GM21526 (cell line): ENCODE measurements around the gene ADO.

Experiments
- ATAC-seq: cut with Tn5 transposase; IDR thresholded peaks from one replicate; pipeline ENCODE4 v1.9.1; 2021; ENCODE audit warnings: moderate library complexity; ENCODE audit not compliant: unreplicated experiment, low FRiP score

The ADO gene

DNA sequence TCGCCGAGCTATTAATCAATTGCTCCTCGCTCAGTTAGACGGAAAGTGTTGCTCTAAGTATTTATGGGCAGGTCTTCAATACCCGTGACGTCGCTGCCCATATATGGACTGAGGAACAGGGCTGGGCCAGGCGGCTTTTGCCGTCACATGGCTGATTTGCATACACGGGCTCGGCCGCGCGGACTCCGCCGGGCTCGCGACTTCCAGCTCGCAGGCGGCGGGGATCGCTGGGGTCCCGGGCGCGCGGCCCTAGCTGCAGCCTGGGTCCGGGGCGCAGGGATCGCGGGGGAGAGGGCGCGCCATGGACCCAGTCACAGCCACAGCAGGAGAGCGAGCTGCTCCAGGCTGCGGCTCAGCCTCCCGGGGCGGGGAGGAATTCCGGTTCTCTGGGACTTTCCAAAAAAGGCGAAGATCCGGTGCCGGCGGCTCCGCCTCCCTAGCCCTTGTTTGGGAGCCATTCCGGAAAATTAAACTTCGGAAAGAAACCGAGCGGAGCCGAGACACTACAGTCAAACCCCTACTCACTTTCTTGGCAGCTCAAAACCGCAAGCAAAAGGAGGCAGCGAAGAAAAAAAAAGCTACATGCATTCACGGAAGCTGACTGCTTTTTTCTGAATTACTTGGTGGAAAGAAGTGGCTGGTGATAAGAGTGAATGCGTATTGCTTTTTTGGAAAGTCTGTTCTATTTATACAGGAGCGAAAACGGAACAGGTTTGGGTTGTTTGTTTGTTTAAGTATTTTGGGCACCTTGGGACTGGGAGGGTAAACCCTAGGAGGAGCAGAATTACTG lies 12.0 kb downstream of the ADO start, which contains the start of gene EGR2:
EGR2 (minus strand) TSS at position 36 of the 790 bp plus-strand sequence. CDS start 337 bp downstream, outside the sequence.
- peak; percentile 76 for ATAC-seq

DNA sequence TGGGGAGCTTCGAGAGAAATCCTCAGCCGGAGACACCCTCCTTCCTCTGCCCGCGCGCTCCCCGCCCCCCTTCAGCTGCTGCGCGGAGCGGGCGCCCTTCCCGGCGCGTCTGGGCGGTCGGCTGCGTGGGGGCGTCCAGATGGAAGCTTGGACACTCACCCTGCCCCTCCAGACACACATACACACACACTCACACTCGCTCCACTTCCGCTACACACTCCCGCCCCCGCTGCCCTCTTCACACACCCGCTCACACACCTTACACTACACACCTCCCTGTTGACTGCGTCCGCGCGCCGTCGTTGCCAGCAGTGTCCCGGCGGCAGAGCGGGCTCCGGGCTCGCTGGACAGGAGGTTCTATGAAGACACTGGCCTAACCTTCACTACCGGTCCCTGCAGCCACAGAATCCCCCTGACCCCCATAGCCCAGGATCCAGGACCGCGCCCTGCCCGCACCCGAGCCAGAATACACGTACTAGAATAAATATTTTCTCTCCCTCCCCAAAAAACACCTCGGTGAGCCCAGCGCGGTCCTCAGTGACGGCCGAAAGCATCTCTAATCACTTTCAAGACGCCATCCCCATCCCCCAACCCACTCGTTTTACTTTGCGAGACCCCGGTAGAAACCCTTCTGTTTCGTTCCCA lies 12.7 kb downstream of the ADO start:
- peak; percentile 19 for ATAC-seq

DNA sequence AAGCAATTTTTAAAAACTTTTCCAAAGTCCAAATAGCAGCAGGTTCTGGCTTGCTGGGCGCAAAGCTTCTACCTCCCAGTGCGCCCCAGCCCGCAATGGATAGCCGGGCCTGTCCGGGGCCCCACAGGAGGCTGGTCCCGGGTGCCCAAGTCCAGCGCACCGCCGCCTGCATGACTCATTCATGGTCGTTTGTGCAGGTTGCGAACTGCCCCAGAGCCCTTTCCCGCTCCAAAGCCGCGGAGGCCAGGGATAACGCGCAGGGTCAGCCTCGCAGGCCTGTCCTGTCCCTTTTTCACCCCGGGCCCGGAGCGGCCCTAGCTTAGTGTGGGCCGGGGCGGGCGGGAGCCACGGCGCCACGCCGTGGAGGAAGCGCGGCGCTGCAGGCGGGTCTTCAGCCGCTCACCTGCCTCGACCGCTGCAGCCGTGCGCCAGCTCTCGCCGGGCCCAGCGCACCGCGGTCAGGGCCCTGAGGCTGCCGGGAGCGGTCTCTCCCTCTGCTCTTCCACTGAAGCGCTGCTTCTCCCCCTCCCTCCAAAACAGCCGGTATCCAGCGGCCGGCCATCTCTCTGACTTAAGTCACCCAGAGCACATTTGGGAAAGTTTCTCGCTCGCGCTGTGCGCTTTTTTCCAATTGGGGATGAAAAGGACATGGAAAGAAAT lies 13.4 kb downstream of the ADO start:
- peak; percentile 33 for ATAC-seq

DNA sequence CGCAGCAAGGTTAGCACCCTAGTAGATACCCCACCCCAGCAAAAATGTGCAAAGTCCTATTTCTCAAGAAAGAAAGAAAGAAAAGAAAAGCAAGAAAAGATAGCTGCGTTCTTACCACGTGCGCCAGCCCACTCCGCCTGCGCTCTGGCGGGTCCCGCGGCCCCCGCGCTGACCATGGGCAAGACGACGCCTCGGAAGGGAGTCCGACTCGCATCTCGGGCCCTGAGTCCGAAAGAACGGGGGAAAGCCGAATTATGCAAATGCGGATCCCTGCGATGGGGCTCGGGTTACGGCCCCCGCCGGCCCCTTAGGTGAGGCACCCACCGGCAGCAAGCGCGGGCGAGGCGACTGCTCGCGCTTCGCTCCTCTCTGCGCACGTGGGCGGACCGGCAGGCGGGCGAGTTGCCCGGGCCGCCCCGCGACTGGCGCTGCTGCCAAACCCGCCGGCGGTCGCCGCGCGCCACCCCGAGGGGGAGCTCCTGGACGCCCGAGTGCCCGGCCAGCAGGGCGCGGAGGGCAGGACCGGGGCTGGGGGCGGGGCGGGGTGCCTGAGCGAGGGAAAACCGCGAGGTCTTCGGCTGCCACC lies 14.0 kb downstream of the ADO start:
- ATAC-seq, result no peak

DNA sequence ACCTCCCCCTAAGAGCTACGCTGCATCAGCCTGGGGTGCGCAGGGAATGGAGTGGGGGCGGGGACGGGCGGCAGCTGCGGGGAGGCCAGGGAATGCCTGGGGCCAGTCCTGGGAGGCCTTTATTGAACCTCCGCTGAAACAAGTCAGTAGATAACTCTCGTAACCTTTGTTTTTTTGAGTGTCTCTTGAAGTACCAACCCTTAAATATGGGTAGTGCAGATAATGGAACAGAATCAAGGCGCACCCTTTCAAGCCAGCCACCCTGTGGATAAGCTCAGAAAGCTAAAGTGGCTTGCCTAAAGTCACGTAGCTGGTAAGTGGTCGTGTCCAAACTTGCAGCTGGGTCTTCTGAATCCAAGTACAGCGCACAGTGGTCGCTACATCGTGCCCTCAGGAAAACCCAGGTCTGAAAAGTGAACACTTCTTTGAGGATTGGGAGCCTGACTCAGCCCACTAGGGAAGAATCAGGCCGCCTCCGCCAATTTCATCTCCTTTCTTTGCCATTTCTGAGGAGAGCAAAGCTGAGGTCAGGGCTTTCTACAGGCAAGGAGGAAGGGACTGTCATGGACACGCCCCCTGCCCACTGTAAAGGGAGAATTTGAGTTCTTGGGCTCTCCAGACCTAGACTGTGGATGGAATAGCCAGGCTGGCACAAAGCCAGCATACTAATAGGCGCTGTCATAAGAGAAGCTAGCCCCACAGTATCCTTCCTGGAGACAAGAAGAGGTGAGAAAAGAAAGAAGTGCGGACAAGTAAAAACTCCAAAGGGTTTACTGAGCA lies 14.8 kb downstream of the ADO start:
- ATAC-seq, result no peak

DNA sequence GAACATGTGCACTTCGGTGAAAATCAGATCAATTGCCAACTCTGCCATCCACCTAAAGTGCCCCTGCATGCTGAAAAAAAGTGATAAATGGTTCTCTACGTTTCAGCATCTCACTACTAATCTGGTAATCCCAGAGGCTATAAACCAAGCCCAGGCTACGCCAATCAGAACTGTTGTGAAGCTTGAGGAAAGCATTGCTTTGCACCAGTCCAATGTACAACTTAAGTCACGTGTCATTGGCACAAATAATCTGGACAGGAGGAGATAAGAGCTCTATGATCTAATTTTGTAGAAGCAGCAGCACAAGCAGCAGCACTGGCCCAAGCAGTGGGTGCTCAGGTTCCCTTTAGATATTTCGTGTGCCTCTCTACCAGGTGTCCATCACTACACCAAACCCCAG lies 16.1 kb downstream of the ADO start:
- no peak for ATAC-seq

DNA sequence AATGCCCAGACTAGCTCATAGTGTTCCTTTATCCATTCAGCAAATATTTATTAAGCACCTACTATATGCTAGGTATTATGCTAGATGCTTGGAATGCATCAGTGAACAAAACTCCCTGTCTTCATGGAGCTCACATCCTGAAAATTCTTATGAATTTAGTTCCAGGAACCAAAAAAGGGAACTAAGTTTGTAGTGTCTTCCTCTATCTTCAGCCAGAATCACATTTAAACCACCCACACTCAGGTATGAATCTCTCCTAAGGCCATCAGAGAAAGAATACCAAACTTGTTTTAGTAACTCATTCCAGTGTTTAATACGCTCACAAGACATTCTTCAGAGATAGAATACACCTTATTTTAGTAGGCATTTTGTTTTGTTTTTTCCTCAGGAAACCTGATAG lies 21.8 kb downstream of the ADO start:
- no peak for ATAC-seq

DNA sequence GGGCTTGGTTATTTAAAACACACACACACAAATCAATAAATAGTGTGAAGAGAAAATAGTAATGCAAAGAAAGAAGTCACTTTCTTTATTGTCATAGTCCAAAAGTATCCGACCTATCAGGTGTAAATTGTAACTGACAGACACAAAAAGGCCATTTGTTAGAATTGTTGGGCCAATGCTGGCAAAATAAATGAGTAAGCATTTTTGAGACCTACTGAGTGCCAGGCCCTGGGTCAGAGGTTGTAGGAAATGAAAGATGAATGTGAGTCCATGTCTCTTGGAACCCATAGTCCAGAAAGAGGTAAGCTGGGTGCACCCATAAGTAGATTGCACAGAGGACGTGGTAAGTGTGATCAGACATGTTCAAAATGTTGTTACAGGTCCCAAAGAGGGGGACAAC lies 25.1 kb downstream of the ADO start:
- ATAC-seq, result no peak

DNA sequence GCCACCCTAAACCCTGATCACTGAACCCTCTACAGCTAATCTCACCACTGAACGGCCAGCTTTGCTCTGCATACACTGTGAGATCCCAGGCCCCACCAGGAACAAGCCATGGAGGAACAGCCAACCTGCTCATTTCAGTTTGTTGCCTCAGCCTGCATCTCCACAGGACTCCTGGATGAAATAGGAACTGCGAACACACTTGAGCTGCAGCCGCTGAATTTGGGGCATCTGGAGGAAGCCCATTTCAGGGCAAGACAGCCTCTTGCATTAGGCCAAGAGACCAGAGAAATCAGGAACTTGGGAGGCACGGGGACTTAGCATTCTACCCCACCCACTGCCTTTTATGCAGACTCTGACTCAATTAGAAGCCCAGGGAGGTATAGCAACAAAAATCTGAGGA lies 26.2 kb downstream of the ADO start:
- ATAC-seq, result no peak

DNA sequence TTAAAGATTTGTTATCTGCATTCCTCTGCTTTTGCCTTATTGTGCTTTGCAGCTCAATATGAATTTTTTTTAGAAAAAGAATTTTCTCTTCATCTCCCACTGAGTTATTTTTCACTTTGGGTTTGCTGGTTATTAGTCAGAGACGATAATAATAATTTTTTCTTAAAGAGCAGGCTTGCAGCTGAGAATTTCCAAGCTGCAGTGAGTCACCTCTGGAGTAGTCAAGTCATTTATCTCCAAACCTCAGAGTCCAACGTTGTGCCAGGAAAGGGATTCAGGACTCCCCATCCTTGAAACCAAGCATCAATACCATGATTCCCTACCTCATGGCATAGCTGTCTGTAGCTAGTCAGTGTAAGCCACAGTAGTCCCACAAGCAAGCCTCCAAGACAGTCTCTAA lies 26.8 kb downstream of the ADO start:
- ATAC-seq, result no peak

DNA sequence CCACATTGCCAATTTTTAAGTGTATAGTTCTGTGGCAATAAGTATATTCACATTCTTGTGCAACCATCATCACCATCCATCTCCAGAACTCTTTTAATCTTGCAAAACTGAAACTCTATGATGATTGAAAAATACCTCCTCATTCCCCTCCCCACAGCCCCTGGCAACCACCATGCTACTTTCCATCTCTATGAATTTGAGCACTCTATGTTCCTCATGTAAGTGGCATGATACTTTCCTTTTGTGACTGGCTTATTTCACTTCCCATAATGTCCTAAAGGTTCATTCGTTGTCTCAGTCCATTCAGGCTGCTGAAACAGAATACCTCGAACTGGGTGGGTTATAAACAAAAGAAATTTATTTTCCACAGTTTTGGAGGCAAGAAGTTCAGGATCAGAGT lies 35.1 kb downstream of the ADO start:
- ATAC-seq, result no peak

DNA sequence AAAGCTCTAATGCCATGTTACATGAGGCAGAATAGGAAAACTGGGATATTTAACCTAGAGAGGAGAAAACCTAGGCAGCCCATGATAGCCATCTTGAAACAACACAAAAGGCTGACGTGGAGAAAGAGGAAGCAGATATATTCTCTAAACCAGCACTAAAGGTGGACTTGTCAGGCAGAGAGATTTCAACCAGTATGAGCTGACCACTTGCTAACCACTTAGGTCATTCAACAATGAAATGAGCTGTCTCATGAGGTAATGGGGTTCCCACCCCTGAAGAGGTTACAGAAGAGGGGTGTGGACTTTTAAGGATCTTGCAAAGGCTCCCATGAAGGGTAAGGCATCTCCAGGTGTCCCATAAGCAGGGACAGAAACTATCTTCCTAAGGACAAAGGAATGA lies 38.5 kb downstream of the ADO start:
- no peak for ATAC-seq

DNA sequence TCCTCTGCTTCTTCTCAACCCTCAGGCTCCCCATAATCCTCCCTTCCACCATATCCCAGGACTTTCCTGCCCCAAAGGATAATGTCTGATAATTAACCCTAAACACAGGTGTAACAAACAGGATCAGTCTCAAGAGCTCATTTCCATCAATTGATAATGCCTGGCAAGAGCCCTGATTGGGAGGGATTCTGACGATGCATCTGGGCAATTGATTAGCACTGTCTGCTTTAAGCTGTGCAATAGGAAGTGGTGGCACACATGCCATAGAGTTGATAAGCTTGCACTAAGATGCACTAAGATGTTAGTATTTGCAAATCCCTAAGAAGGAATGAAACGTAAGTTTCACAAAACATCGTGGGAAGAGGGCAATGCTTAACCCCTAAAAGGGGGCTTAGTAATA lies 39.1 kb downstream of the ADO start:
- no peak for ATAC-seq

DNA sequence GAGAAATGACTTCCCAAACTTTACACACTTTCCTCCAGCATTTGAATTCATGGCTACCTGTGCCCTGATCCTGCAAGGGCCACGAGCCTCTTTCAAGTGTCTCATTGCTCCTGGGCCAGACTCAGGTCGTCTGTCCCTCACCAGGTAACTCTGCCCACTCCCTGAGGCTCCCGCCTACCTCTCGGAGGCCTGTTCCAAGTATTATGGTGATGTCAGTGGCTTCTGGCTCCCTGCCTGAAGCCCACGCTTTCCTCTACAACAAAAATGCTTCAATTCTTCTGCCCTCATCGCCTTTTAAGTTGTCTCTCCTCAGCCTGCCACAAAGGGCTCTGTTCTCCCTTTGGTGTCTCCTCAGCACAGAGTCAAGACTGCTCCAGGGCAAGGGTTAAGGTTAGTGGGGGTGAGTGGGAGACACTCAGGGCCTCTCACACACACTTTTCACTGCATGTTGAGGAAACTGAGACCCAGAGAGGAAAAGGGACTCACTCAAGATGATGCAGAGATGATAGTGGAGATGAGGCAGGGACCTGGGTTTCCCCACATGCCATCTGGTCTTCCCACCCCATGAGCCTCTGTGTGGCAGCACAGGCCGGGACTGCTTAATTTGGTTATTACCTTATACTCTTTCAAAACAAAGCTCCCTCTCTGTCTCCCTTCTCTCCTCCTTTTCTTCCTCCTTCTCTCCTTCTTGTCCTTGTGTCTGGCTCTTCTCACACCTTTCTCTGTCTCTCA lies 39.9 kb downstream of the ADO start:
- no peak for ATAC-seq

DNA sequence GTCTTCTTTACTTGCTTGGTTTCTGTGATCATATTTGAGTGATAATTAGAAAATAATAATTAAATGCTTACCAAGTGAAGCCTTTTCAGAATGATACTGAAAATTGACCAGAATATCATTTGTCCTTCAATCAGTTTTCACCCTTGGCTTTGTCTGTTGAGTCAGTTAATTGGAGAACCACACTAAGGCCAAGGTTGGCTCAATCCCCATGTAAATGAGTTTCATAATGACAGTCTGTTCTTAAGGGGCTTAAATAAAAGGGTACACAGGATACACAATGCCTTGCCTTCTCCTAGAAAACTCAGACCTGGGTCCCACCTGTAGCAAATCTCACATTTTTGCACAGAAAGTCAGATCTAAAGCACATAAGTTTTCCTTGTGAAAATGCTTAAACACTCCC lies 42.9 kb downstream of the ADO start:
- no peak for ATAC-seq

DNA sequence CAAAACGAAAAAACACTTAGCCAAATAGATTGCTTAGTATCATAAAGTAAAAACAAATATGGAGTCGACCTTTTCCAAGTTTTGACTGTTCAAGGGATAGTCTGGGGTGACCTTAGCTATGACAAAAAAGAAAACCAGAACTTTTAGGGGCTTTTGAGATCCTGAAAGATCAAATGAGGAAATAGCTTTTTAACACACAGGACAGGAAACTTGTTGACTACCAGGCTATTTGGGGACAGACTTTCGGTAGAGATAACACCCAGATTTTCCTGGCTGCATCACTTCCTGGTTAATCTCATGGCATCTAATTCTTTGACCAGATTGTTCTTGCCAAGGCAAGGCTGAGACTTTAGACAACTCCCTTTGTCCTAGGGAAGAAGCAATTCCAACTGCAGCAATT lies 46.1 kb downstream of the ADO start:
- ATAC-seq, result peak; percentile 36

DNA sequence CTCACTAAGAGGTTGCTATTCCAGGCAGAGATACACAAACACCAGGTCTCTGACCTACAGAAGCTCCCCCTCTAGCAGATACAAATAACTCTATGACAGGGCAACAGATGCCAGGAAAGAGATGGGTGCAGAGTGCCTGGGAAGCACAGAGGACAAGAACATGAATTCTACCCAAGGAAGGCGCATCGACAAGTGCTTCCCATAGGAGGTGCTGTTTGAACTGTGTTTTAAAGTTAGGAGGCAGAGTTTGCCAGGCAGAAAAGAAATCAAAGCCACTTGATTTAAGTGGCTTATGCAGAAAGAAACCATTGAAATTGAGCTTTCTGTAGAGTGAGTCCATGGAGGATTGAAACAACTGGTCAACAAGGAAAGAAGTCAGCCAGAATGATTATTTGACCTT lies 46.9 kb downstream of the ADO start:
- no peak for ATAC-seq

DNA sequence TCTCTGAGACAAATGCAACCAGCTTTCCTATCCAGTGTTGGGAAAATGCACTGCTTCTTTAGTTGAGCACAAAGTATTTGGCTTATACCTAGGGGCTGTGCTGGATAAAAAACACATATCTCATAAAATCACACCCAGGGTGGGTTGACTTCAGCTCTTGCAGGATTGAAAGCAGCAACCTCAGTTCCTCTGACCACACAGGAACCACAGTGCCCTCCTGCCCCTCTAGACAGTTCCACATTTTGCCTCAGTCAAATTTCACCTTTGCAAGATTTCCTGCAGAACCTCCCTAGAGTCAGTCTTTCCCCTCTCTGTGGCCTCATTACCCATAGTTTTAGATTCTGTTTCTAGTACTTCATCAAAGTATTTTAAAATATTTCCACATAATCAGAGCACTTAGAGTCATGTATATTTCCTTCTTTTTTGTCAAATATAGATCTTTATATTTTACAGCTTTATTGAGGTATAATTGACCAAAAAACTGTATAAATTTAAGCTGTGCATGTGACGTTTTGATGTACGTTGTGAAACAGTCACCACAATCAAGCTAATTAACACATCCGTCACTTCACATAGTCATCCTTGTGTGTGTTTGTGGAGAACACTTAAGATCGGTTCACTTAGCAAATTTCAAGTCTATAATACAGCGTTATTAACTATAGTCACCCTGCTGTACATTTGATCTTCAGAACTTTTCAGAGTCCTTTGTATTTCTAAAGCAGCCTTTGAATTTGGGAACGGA lies 48.6 kb downstream of the ADO start:
- peak; percentile 55 for ATAC-seq

DNA sequence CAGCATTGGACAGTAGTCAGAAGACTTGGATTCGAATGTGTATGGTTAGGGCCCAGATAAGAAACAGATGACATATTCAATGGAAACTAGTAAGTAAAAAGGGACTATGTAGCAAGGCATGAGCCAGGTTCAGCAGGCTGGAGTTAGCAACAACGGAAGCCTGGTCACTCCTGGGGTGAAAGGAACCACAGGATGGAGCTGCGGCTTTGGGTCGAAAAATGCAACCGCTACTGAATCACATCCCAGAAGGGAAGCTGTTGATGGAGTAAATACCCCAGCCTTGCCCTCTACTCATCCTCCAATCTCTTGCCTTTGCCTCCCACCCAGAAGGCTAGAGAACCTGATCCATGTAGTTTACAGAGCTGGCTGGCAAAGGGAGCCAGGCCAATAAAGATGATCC lies 49.2 kb downstream of the ADO start:
- ATAC-seq, result no peak
